Measurements from ENCODE around the gene TUBB4A. TPM values are rescaled to one million over a fixed set of nuclear protein-coding genes. Genes with fewer than 3 reads are reported as not detected.

Gene TUBB4A
- not detected in 2 replicates for total RNA-seq

GRCh38 chr19:6501740-6502648, at the start of gene TUBB4A:
TSS of gene TUBB4A (minus strand) at chr19:6502309. CDS start at chr19:6502212, 97 bp downstream.

GRCh38 chr19:6530386-6531162, 28.5 kb upstream of the TUBB4A start, which contains the start of gene TNFSF9:
TSS of gene TNFSF9 (plus strand) at chr19:6531026. CDS start at chr19:6531037, 11 bp downstream.

GRCh38 chr19:6481541-6482342, 20.4 kb downstream of the TUBB4A start, which contains the start of gene DENND1C:
TSS of gene DENND1C (minus strand) at chr19:6481787. CDS start at chr19:6481695, 92 bp downstream.

GRCh38 chr19:6464070-6464873, 37.8 kb downstream of the TUBB4A start, which contains the start of gene CRB3:
TSS of gene CRB3 (plus strand) at chr19:6464271. CDS start at chr19:6464702, 431 bp downstream.

GRCh38 chr19:6459262-6460098, 42.6 kb downstream of the TUBB4A start, which contains the start of gene SLC25A23:
TSS of gene SLC25A23 (minus strand) at chr19:6459792. CDS start at chr19:6459628, 164 bp downstream.

Other genes with a start within 250 kb of the TUBB4A start
- gene MLLT1, start 222.3 kb downstream of the TUBB4A start, total RNA-seq, result 3.8 and 5.7 TPM in 2 replicates
- gene ACER1, start 168.7 kb downstream of the TUBB4A start, total RNA-seq, result not detected in 2 replicates
- gene CLPP, start 140.8 kb downstream of the TUBB4A start, total RNA-seq, result 37.7 and 49.4 TPM in 2 replicates
- gene ALKBH7, start 129.5 kb downstream of the TUBB4A start, total RNA-seq, result 22.9 and 26.0 TPM in 2 replicates
- 0.68 and 0.79 TPM in 2 replicates for gene PSPN, start 126.4 kb downstream of the TUBB4A start, total RNA-seq
- gene GTF2F1, start 109.1 kb downstream of the TUBB4A start, total RNA-seq, result 51.9 and 70.5 TPM in 2 replicates
- gene KHSRP, start 77.5 kb downstream of the TUBB4A start, total RNA-seq, result 82.6 and 87.7 TPM in 2 replicates
- not detected in 2 replicates for gene SLC25A41, start 68.5 kb downstream of the TUBB4A start, total RNA-seq
- gene SLC25A23, start 42.5 kb downstream of the TUBB4A start, total RNA-seq, result 6.1 and 7.9 TPM in 2 replicates
- gene CRB3, start 38.0 kb downstream of the TUBB4A start, total RNA-seq, result not detected in 2 replicates
- not detected in 2 replicates for gene DENND1C, start 20.5 kb downstream of the TUBB4A start, total RNA-seq
- gene TNFSF9, start 28.7 kb upstream of the TUBB4A start, total RNA-seq, result 0.19 TPM in 1 of 2 replicates, not detected in the other
- gene CD70, start 88.8 kb upstream of the TUBB4A start, total RNA-seq, result not detected in 2 replicates
- gene TNFSF14, start 167.9 kb upstream of the TUBB4A start, total RNA-seq, result not detected in 2 replicates
- gene C3, start 218.3 kb upstream of the TUBB4A start, total RNA-seq, result 0.50 and 1.1 TPM in 2 replicates
- gene GPR108, start 235.3 kb upstream of the TUBB4A start, total RNA-seq, result 34.8 and 45.4 TPM in 2 replicates
- 25.2 and 26.9 TPM in 2 replicates for gene TRIP10, start 237.4 kb upstream of the TUBB4A start, total RNA-seq